GM21723 (cell line): ENCODE measurements around the gene DUSP22.
"Not testable (repeated sequence)": the region's sequence is repeated elsewhere in the genome, so short reads cannot be mapped to it uniquely, and the experiment has no call there.

Source experiments
- ATAC-seq: cut with Tn5 transposase; IDR thresholded peaks from one replicate; pipeline ENCODE4 v1.9.1; 2021; ENCODE audit warnings: mild to moderate bottlenecking, moderate library complexity; ENCODE audit not compliant: unreplicated experiment

Gene DUSP22

DNA sequence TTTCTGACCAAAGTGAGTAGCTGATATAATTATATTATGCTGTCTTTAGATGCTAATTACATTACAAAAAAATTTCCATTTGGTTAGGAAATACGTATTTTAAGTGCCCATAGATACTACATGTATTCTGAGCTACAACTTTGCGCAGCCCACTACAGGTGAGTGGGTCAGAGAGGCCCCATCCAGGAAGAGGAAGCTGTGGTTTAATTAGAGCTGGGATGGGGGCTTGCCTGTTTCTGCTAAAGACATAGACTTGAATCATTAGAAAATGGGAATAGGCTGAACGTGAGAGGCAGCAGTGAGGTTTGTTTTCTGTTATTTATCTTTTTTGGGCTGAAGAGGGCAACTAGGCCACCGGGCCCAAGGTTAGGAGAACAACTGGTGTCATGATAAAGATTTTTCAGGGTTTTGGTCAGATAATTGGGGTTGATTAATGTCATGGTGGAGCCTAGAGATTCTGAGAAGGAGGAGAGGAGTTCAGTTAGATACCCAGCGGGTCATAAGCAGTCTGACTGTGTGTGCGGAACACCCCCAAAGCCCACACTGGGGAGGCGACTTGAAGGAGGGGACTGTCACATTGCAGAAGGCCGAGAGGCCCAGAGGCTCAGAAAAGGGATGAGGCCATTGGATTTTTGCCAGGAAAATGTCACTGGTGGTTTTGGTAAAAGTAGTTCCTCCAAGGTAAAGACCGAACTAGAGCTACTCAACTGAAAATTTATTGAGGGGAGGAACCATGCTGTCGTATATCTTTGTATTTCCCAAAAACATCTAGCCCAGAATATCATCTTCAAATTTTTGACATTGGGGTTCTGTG lies 84.7 kb downstream of the DUSP22 start:
- no peak for ATAC-seq

GRCh38 chr6:377641-378020 lies 85.3 kb downstream of the DUSP22 start:
- not testable (repeated sequence) for ATAC-seq

DNA sequence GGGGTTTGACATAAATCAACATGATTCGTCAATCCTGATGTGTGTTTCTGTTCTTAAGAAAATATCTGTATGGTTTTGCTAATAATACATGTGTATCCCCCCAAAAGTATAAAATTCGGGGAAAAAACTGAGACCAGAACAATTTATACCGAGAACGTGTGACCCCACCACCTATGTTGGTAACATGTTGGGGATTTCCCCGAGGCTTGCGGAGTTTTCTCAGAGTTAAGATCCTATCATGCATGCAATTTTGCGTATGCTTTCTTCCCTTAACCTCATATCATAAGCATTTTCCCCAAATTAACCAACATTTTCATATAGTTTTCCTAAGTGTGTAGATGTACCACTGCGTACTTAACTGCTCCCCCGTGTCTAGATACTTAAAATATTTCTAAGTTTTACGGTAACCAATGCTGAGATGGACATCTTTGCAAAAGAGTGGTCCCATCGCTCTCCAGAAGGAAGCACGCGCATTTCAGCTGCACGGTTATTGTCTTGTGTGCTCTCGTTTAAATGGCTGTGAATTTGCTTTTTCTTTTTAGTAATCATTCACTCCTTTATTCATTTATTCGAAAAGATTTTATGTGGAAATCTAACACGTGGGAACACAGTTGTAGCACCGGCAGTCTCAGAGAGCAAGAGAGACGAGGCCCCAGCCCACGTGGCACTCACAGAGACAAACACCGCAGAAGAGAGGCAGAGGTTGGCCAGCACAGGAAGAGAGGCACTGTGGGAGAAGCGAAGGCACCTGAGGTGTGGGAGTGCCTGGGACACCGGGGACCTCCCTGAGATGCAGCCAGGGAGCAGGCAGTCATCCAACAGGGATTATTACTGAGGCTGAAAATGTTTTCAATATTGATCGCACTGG lies 86.0 kb downstream of the DUSP22 start:
- no peak for ATAC-seq

DNA sequence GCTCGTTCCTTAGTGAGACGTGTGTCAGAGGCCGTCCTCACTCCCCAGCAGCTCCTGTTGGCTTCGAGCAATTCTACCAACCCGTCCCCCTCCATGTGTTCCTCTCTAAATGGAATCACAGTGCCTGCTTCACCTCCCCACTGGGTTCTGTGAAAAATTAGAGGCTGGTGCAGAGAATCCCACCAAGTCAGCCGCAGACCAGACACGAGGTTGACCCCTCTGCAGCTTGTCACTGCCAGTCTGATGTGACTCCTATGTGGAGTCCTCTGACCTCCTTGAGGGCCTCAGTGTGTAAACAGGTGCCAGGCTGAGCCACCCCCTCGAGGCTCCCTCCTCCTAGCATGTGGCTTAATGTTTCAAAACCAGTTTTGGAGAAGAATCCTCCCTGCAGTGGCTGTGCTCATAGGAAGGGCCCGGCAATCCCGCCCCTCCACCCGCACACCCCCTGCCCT lies 86.7 kb downstream of the DUSP22 start:
- ATAC-seq, result peak; percentile 4

DNA sequence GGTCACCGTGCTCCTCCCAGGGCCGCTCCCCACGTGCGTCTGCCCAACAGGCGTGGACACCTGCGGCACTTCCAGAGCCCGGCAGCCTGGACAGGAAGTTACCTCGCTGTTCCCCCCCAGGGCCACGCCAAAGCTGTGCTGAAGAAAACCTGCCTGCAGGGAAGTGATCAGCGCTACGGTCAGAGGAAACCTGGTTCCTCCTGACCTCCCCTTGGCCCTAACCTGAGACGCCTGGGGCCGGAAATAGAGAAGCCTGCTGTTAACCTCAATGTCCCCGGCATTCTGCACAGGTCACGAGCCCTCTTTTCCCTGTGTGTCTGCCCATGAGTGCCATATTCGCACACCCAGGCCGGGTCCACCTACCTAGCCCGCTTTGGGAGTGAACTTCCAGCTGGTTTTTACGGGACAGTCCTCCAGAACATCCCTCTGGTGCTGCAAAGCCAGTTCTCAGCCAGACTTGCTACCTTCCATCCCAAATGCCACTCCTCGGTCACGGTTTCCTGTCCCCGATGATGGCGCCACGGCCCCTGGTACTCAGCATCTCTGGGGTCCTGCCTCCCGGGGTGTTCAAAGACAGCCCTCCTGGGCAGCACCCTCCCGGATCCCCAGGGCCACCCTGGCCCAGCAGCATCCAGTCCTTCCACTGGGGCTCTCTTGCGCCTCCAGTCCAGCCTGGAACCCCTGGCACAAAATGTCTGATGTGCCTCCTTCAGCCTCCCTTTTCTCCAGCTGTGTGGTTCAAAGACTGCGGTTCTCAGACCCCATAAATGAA lies 87.3 kb downstream of the DUSP22 start:
- ATAC-seq, result peak; percentile 54

DNA sequence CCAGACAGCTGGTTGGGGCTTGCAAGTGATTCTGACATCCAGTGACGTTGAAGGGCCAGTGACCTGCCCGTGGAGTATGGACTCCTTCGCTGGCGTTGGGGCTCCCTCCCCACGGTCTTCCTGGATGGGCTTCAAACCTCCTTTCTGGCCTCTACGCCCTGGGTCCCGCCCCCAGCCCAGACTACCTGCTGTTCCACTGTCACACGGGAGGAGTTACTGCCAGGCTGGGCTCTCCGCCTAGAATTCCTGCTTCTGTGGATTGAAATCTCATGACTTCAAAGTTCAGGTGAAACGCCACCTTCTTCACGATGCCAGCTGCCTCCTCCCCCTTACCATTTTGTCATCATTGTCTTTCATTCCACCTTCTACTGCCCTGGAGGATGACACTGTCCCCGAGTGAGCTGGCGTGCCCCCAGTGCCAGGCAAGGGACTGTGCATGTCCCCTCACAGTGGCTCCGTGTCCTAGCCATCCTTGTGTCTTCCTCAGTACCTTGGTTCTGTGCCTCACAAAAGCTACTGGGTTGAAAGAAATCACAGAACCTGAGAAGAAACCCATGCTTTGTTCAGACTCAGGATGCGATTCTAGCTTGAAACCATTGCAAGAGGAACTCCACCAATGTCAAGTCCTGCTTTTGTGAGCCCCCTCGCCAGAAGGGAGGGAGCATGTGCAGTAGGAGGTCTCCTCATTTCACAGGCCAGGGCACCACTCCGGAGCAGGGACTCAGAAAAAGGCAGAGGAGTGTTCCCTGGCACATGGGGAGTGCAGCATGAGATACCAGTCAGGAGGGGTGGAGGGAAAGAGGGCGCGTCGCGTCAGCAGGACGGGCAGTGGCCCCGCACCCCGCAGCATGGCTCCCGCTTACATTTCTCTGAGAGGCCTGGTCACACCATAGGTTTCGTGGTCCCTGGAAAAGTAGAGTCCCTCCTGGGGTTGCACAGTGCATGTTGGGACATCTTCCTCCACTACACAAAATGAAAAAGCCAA lies 88.2 kb downstream of the DUSP22 start:
- no peak for ATAC-seq

- ATAC-seq, result no peak
Observed at GRCh38 chr6:381742-382461, 89.6 kb downstream of the DUSP22 start.

- ATAC-seq, result no peak
Observed at GRCh38 chr6:382883-383810, 90.9 kb downstream of the DUSP22 start.

- ATAC-seq, result no peak
Observed at GRCh38 chr6:383856-384255, 91.6 kb downstream of the DUSP22 start.

DNA sequence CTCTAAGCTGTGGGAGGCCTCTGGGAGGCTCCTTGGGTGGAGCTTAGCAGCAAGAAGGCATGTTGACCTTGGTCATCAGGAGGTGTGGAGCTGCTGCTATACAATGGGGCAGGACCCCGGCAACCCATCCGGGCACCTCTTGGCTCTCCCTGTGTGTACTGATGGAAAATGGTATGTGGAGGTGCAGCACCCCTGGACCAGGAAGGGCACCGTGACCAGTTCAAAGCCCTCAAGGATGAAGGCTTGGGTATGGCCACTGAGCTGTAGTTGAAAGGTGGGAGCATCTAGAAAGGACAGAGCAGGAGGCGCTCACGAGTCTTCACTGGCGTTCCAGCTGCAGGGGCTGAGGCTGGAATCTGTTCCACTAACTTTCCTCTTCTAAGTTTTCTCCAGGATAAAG lies 92.6 kb downstream of the DUSP22 start:
- ATAC-seq, result no peak

GRCh38 chr6:385614-386013 lies 93.3 kb downstream of the DUSP22 start:
- ATAC-seq, result no peak

DNA sequence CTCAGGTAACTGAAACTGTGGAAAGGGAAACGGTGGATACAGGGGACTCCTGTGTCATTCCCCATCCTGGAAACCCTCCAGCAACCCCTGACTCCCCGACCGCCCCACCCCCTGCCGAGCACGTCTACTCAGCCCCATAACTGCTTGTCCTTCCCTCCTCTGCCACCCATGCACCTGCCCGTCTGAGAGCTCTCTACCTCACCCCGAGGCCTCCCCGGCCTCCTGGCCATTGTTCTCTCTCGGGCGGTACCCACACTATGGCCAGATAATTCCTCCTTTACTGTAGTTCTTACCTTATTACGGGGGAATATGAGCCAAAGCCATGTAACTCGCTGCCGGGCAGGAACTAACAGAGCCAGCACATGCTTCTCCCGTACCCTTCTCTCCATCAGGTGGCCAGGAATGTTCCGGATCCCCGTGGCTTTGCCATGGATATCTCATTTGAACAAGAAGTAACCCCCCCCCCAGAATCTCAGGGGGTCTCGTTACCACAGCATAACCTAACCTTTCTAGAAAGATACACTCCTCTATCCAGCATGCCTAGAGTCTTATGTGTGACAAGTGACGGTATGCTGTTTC lies 94.5 kb downstream of the DUSP22 start:
- no peak for ATAC-seq

DNA sequence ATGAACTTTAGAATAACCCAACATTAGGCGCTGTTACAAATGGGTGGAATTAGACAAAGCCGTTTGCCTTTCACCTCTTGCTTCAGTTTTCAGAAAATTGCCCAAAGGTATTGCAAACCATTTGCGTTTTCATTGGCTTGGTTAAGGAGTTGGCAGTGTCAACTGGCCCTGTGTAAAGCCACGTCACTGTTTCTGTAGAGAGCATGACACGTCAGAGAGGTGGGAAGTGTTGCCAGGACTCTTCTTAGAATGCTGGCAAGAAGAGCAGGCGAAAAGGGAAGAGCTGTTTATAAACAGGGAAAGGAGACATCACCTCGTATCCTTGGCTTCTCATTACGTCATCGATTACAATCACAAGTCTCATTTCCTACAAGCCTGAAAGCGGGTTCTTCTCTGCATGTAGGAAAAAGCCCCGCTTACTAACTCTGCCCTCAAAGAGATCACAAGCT lies 95.0 kb downstream of the DUSP22 start:
- no peak for ATAC-seq

DNA sequence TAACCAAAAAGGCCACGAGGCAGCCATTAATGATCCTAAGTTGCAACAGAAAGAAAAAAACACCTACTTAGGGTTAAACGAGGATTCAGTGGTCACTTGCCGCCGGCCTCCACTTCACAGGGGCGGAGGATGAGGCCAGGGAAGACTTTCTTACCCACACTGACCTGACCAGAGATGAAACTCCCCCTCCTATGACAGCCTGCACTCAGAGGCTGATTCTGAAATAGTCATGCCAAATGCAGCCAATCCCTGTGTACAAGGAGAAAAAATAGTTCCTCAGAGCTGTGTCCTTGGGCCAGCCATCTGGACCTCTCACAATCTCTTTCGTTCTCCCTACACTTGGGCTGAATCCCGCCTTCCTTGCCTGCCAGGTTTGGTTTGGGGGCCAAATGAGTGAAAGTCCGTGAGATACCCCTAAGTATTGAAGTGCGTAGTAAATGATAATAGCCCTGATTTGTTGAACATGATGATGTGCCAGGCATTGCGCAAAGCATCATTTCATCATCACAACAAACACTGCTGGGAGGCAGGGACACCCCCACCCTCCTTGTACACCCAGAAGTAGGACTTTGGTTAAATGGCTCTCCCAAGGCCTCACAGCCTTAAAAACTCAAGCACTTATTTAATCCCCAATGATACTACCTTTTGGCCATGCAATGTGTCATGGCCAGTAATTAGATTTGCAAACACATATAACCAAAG lies 96.1 kb downstream of the DUSP22 start:
- ATAC-seq, result no peak

DNA sequence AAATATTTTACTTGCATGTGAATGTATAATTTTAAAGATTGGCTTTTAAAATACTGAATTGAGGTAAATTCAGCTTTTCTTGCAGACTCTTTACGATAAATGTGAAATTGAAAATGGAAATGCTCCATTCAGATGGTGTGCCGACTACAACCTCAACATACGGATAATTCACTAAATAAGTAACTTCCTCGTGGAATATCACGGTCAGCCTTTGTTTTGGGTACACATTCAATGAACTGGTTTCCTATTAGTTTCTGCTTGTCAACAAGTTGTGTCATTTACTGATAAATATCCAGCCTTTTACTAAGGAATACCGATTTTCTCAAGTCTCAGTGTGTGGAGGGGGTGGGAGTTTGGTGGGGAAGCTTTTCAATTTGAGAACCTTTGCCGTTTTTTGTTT lies 96.9 kb downstream of the DUSP22 start:
- ATAC-seq, result no peak

GRCh38 chr6:389622-390021 lies 97.3 kb downstream of the DUSP22 start:
- peak; percentile 36 for ATAC-seq

GRCh38 chr6:390914-391558 lies 98.7 kb downstream of the DUSP22 start:
- ATAC-seq, result peak; percentile 22
